ENCODE measurements around the gene SLU7.

The SLU7 gene

DNA sequence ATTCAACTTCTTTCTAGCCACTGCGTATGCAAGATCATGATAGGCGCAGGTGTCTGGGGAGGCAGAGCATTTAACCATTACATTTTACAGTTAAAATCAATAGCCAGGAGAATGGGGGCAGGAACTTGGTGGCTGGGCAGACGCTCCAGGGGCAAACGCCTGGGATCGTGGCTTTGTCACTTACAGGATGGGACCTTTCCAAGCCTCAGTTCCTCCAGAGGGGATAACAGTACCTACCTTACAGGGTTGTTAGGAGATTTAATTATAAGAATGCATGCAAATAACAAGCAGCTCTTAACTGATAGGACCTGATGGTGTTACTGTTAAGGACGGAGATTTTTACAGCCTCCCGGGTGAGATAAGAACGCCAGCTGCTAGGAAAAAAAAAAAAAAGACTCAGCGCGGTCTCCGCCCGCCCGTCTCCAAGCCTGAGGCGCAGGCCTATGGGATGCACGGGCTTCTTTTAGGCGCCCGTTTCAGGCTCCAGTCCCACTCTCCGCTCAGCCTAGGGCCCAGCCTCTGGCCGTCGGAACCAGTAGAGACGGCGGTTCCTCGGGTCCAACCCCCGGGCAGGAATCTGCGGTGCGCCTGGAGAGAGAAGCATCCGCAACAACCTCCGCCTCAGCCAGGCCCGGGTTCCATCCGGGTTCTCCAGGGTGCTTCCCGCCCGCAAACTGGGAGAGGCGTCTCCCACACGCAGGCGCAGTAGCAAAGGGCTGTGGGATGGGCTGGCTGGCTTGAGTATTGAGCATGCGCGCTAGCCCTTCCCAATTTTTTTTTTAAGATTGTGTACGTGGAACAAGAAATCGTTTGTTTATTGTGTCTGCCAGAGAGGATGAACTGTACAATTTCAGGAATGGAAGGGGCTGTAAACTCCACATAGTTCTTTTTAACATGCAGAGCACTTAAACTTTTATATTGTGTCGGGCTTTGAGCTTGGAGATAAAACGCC lies 19.2 kb downstream of the SLU7 start, which contains the start of gene FAM200C:
TSS of gene FAM200C (minus strand) at position 653 of the 952 bp plus-strand sequence. CDS start 4,564 bp downstream, outside the sequence.
- DNase-seq = peak; percentile 58

- no peak for DNase-seq
These were observed 20.1 kb downstream of the SLU7 start for GRCh38 chr5:160398806-160399205.

DNA sequence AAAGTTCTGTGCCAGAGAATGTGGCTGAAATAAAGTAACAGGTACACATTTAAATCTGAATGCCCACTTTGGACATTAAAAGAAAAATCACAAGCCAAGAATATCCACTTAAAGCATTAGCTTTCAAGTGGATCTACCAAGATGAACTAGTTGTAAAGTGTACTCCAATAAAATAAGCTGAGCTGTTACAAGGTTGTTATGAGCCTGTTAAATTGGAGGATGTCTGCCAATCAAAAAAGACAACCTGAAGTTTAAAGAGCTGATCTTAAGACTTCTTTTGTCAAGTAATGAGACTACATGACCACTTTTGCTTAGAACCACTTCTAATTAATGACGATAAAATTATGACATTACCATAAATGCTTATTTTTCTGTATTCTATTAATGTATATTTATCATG lies 21.4 kb downstream of the SLU7 start:
- no peak for DNase-seq

- no peak for DNase-seq
These were observed 23.8 kb downstream of the SLU7 start for GRCh38 chr5:160395111-160395510.

GRCh38 chr5:160390787-160391696 lies 27.8 kb downstream of the SLU7 start:
- DNase-seq = no peak

- no peak for DNase-seq
These were observed 31.4 kb downstream of the SLU7 start for GRCh38 chr5:160387445-160387844.

DNA sequence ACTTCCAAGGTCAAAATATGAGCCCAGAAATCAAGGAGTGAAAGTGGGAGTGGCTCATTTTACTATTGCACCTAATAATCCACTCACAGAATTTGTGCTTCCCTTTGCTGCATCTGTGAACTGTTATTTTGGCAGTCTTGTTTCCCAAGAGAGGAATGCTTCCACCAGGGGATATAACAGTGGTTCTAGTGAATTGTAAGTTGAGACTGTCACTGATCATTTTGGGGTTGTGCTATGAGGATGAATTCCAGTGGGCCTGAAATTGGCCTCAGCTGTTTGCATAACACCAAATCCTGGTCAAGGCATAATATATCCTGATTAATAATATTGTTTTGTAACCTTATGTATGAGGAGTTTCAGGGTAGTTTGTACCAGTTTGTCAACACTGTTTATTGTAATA lies 33.4 kb downstream of the SLU7 start:
- DNase-seq = no peak

DNA sequence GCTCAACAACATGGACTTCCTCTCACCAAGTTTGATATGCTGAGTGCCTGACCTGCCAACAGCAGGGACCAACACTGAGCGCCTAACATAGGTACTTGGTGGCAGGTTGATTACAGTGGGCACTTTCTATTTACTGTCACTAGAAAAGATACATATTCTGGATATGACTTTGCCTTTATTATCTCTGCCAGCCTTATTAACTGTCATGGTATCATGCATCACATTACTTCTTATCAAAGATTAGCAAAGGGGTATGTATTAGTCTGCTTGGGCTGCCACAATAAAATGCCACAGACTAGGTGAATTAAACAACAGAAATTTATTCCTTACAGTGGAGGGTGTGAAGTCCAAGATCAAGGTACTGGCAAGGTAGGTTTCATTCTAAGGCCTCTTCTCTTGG lies 34.2 kb downstream of the SLU7 start:
- no peak for DNase-seq

- no peak for DNase-seq
These were observed 36.5 kb downstream of the SLU7 start for GRCh38 chr5:160382346-160382745.

GRCh38 chr5:160380041-160380440 lies 38.8 kb downstream of the SLU7 start:
- DNase-seq = no peak

- no peak for DNase-seq
These were observed 39.4 kb downstream of the SLU7 start for GRCh38 chr5:160379511-160379910.

DNA sequence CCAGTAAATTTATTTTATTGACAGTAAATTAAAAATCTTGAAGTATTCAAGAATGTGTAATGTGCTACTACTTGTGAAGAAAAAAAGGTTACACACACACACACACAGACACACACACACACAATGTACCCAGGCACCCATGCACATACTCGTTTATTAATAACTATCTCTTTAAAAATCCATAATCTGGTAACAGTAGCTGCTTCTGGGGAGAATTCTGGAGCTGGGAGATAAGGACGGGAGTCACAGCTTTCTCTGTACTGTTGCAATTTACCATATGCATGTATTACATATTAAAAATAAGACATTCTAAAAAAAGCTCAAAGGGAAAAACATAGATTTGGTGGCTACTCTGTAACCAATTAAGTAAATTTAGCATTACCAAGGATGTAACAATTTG lies 40.6 kb downstream of the SLU7 start:
- no peak for DNase-seq

DNA sequence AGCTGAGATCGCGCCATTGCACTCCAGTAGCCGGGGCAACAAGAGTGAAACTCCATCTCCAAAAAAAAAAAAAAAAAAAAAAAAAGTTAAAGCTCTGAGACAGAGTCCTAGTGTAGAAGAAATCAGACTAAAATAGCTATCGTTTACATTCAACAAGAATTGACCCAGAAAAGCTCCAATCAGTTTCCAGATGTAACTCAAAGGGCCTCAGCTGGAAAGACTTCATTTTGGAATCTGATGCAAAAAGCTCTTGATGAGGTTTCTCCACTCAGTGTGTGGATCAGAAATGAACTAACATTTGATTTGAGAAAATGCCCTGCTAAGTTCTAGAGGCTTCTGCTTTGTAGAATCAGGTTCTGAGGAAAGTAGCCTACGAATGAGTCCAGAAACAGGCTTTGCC lies 41.2 kb downstream of the SLU7 start:
- no peak for DNase-seq

- no peak for DNase-seq
These were observed 42.5 kb downstream of the SLU7 start for GRCh38 chr5:160376416-160376815.

- no peak for DNase-seq
These were observed 43.2 kb downstream of the SLU7 start for GRCh38 chr5:160375701-160376100.

- no peak for DNase-seq
These were observed 43.7 kb downstream of the SLU7 start for GRCh38 chr5:160375166-160375565.

DNA sequence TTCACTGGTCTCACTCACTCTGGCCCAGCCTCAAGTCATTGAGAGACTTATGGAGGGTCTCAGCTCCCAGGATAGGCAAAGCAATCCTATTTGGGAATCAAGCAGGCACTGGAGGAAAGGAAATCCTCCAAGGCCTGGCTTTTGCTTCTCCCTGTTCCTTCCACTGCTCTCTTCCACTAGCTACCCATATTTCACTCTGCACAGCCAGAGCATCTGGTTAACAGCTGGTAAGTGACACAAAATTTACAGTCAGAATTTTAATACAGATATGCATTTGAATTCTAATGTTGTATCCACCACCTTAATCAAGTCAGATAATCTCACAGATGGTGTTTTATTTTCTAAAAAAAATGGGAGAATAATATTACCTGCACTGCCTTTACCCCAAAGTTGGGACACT lies 47.6 kb downstream of the SLU7 start:
- no peak for DNase-seq

DNA sequence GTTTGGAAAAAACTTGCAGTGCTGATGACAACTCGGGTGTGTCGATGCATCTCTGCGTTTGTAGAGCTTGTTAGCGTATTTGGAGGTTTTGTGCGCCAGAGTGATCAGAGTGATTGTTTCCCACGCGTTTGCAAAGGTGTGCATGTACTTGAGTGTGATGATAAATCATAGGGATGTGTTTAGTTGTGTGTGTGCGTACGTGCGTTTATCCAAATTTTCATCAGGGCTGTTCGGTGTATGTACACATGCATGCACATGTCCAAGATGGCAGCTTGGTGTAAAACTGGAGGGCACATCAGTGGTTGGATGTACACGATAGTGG lies 48.2 kb downstream of the SLU7 start:
- DNase-seq = no peak

- DNase-seq = no peak
These were observed 48.7 kb downstream of the SLU7 start, which contains the start of gene C1QTNF2 for GRCh38 chr5:160369990-160370712. Gene C1QTNF2 (minus strand): TSS chr5:160370626. CDS start chr5:160355011, 15,615 bp downstream.

- DNase-seq = no peak
These were observed 51.0 kb downstream of the SLU7 start for GRCh38 chr5:160367885-160368284.

GRCh38 chr5:160367261-160367660 lies 51.6 kb downstream of the SLU7 start:
- DNase-seq = no peak

- DNase-seq = no peak
These were observed 52.7 kb downstream of the SLU7 start for GRCh38 chr5:160366230-160366629.

Data from stimulated activated naive CD4-positive, alpha-beta T cell treated with Interleukin-2 at 50 U/mL for 16 hours (primary cell).